HL-60 (cell line): ENCODE results near the gene DNAH1.

Source experiments
- DNase-seq, 2 experiments: peaks; one replicate each; pipeline ENCODE4 v3.0.0-alpha.2; 2010 to 2020; ENCODE audit warnings: low read depth in 1 of 2, low spot score in 1 of 2
- H3K27ac ChIP-seq: fragments of 250-450 bp; sonication (Bioruptor Pico); replicated peaks from 2 replicates; pipeline ENCODE4 v1.5.1; 2020; ENCODE audit warnings: mild to moderate bottlenecking, moderate library complexity
- H3K27me3 ChIP-seq: fragments of 250-450 bp; sonication (Bioruptor Pico); 2 replicates; pipeline ENCODE4 v1.5.1; 2021; ENCODE audit warnings: mild to moderate bottlenecking, moderate library complexity; ENCODE audit not compliant: insufficient read depth, poor library complexity, severe bottlenecking
- H3K4me3 ChIP-seq: replicated peaks from 2 replicates; pipeline ENCODE4 v1.5.1; 2011; ENCODE audit warnings: mild to moderate bottlenecking, control low read depth, low read length; ENCODE audit not compliant: insufficient read depth
- CTCF ChIP-seq: IDR thresholded peaks from one replicate; pipeline ENCODE4 v1.5.1; 2011; ENCODE audit warnings: low read length, control low read depth, inconsistent platforms; ENCODE audit not compliant: insufficient read depth
- GABPA ChIP-seq: IDR thresholded peaks from 2 replicates; pipeline ENCODE4 v1.6.1; 2012; ENCODE audit warnings: low read depth
- POLR2AphosphoS5 ChIP-seq: IDR thresholded peaks from 2 replicates; pipeline ENCODE4 v1.6.1; 2012; ENCODE audit warnings: low read depth
- REST ChIP-seq: IDR thresholded peaks from 2 replicates; pipeline ENCODE4 v1.6.1; 2012; ENCODE audit warnings: low read depth; ENCODE audit not compliant: insufficient replicate concordance
- SPI1 ChIP-seq: IDR thresholded peaks from 2 replicates; pipeline ENCODE4 v1.6.1; 2012; ENCODE audit warnings: low read depth, mild to moderate bottlenecking, borderline replicate concordance

Gene DNAH1

GRCh38 chr3:52325686-52326085, 9.6 kb downstream of the DNAH1 start:
- H3K4me3 ChIP-seq, result no peak overlapping the region
- TF ChIP-seq GABPA, result no peak
- H3K27ac ChIP-seq, result no peak overlapping the region
- no peaks in the 10 kb centered on the region for H3K27me3 ChIP-seq
- DNase-seq, result no peak

- no peak overlapping the region for H3K27ac ChIP-seq
- no peaks in the 10 kb centered on the region for H3K27me3 ChIP-seq
- no peak overlapping the region for H3K4me3 ChIP-seq
- TF ChIP-seq GABPA, result no peak
- no peak for TF ChIP-seq POLR2AphosphoS5
- no peak for DNase-seq
Observed at GRCh38 chr3:52326976-52327375, 10.9 kb downstream of the DNAH1 start.

GRCh38 chr3:52327486-52328290, 11.6 kb downstream of the DNAH1 start:
- TF ChIP-seq POLR2AphosphoS5 (no peak), SPI1 (no peak), GABPA (no peak), REST (no peak), CTCF (no peak)
- no peak overlapping the region for H3K27ac ChIP-seq
- H3K4me3 ChIP-seq, result no peak overlapping the region
- DNase-seq, result no peak
- H3K27me3 ChIP-seq, result no peaks in the 10 kb centered on the region

DNA sequence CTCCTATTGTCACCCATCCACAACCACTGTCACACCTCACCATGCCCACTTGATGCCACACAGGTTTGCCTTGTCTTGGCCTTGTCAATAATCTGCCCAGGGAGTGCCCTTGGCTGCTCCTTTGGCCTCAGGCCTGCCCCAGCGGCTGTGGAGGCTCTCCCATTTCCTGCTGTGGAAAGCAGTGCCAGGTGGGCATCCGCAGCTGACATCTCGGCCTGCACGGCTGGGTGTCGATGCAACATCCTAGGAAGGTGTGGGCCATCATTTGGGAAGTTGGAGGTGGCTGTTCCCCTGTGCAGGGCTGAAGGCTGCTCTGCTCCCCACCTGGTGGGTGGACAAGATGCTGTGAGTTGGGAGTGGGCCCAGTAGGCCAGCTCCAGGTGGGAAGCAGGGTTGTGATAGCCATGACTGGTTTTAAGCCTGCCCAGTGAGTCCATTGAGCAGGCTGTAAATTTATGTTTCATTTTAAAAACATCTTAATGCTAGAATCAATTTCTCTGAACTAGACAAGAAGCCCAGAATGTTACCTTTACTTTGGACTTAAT, 12.5 kb downstream of the DNAH1 start:
- no peak for TF ChIP-seq CTCF
- no peak for DNase-seq
- no peaks in the 10 kb centered on the region for H3K27me3 ChIP-seq
- no peak overlapping the region for H3K4me3 ChIP-seq
- no peak overlapping the region for H3K27ac ChIP-seq

DNA sequence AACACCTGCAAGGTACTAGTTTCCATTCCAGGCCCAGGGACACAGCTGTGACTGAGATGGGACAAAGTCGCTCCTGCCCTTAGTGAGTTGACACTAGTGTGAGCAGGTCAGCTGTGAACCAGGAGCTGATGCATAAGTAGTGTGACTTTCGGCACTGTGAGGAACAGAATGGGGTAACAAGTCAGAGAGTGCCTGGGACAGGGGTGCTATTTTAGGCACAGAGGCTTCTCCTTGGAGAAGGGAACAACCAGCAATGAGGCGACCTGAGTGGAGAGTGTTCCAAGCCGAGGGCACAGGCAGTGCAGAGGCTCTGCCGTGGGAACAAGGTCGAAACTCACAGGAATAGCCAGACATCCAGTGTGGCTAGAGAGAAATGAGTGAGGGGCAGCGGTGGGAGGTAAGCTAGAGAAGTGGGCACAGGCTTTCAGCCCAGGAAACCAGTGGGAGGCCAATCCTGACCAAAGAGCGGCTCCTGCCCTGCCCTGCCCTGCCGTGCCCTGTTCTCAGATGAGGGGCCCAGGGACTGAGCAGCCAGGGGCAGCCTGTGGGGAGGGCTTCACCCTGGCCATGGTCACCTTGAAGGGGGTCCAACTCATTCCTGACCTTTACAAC, 14.2 kb downstream of the DNAH1 start:
- TF ChIP-seq REST (no peak), POLR2AphosphoS5 (no peak), CTCF (no peak), GABPA (no peak)
- H3K4me3 ChIP-seq, result no peak overlapping the region
- no peaks in the 10 kb centered on the region for H3K27me3 ChIP-seq
- DNase-seq, result no peak
- H3K27ac ChIP-seq, result no peak overlapping the region
